GOT3 (cell line): Measurements from ENCODE around the gene PDE4D.

Experiments
- DNase-seq: peaks from one replicate; lab custom pipeline; 2025; ENCODE audit warnings: mixed read lengths; lab: John Stamatoyannopoulos, UW

PDE4D gene

DNA sequence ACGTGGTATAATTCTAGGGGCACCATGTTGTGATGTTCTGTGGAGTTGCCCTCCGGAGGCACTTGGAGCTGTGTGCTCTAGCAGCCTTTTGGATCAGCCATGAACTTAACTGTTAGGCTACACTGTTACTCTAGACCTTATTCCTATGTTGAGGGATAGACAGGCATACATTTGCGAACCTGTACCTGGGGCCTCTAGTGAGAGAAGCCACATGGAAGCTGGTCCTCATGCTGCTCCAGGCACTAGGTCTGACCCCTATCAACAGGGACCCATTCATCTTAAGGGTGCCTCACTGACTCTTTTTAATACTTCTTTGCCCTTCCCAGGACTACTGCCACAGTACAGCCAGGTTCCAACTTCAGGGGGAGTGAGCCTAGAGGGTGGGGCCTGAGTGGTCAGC, 715.9 kb downstream of the PDE4D start:
- DNase-seq: no peak

DNA sequence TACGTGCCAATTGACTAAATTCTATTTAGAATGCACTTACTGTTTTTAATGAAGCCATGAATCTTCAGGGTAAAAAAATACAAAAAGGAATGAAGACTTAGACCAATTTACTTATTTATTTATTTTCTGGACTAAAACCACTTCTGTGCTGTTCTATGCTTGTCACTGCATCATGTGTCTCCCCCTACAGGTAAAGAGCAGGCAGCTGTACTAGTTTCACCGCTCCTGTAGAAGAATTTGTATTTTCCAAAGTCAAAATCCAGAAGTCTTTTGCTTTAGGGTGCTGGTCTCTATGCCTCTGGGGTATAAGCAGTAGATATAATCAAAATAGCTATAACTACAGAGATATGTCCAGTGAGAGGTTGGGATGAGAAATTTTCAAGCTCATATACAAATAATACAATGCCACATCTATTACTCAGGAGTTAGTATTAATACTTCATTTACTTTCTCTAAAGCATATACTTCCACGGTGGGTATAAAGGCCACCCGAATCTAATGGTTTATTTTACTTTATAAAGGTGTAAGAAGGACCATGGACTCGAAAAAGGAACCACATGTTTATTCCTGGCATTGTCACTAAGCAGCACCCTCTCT, 719.2 kb downstream of the PDE4D start:
- DNase-seq: no peak

DNA sequence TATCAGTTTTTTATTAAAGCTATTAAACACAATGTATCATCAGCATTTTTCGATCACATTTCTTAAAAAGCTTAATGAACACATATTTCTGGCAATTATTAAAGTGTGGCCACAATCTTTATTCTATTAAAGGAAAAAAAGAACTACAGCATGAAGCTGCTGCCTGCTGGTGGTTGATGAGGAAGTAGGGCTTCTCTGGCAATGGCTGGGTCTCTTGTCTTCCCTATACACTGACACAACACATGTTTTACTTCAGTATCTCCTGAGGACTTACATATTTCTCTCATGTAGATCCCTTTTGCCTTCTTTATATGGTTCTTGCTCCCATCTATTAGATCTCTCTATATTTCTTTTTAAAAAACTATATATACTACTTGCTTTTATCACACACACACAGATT, 719.9 kb downstream of the PDE4D start:
- DNase-seq: no peak

DNA sequence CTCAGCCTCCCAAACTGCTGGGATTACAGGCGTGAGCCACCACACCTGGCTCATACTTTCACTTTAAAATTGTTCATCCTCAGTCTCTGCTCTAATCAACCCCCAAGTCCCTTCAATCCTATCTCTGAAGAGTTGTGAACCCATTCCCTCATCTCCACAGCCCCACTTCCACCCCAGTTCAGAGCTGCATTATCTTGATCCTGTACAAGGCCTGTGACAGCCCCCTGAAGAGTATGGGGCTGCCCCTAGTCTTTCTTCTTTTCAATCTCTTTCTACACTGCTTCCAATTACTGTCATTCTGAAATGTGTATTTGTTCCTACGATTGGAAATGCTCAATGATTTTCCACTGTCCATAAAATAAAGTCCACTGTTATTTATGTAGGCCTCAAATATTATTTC, 722.4 kb downstream of the PDE4D start:
- DNase-seq: no peak

DNA sequence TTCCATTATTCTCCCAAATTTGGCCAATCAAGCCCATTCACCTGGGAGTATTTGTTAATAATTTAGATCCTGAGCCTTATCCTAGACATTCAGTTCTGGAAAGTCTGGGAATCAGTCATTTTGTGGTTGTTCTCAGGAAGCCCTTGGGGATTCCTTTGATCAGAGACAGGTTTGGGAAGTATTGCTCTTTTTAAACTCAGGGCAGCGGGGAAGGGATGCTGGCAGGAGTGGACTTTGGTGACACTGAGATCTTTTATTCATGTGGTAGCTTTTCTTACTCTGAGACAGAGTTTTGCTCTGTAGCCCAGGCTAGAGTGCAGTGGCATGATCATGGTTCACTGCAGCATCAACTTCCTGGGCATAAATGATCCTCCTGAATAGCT, 723.8 kb downstream of the PDE4D start:
- no peak for DNase-seq

DNA sequence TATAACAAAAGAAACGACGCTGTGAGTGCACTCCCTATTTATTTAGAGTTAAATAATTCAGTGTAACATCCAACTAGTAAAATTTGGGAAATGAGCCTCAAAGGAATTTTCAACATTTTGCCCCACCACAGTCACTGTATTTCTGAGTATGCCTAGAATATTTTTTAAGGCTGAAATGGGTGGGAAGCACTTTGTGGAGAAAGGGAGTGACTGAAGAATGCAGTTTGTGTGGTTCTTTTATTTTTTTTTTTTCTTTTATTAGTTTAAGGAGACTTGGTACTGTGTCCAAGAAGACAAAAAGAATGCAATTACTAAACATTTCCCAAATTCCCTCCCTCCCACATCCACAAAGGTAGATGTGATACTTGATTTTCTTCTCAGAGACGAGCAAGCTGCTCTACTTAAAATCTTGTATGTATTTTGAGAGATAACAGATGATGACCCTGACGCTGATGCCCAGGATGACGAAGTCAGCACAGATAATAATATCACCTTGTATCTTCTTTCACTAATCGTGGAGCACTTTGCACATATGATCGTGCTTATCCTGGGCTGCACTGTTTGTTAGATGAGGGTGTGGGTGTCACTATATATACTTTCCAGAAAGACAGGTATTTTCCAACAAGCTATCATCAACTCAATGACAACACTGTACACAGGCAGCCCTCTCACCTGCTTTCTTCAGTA, 724.3 kb downstream of the PDE4D start:
- no peak for DNase-seq

DNA sequence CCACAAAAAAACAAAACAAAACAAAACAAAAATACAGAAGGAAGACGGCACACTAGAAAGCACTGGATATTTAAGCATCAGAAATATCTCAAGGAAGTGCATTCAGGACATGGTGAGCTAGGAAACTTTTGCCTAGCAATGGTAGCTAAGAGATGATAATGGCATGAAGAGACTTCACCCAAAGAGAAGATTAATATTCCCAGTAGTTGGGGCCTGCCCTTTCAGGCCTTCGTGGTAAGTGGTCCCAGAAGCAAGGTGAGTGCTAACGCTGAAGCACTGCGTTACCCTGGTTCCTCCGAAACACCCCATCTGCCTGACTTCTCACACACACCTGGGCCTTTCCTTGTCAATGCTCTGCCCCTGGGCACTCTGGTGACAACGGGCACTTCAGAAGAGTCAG, 725.5 kb downstream of the PDE4D start:
- no peak for DNase-seq

DNA sequence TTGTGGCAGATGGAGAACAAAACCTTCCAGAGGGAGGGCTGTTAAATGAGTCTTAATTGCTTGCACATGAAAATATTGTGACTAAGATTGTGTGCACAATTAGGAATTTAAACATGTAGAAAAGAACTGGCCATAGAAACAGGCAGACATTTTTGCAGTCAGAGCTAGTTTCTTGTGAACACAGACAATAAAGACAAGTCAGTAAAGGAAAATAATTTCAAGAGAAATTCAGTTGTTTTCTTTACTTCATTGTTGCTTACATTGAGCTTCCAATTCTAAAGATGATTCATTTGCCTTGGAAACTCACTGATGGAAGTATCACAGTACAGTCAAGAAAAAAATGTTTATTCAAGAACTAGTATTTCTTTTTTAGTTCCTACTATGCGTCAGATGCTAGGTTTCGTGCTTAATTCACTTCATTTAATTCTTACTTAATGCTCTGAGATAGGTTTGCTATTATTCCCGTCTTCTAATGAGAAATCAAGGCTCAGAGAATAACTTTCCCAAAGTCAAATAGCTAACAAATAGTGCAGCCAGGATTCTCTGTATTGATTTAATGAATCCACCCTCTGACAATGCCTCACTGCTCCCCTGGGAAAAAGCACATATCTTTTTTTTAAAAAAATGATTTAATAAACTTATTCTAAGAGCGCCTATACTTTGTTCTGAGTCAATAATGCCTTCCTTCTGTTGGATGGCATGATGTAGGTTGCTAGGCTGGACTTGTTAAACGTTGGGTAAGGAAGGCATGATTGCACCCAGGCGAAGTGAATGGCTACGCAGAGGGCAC, 729.3 kb downstream of the PDE4D start:
- DNase-seq: no peak

DNA sequence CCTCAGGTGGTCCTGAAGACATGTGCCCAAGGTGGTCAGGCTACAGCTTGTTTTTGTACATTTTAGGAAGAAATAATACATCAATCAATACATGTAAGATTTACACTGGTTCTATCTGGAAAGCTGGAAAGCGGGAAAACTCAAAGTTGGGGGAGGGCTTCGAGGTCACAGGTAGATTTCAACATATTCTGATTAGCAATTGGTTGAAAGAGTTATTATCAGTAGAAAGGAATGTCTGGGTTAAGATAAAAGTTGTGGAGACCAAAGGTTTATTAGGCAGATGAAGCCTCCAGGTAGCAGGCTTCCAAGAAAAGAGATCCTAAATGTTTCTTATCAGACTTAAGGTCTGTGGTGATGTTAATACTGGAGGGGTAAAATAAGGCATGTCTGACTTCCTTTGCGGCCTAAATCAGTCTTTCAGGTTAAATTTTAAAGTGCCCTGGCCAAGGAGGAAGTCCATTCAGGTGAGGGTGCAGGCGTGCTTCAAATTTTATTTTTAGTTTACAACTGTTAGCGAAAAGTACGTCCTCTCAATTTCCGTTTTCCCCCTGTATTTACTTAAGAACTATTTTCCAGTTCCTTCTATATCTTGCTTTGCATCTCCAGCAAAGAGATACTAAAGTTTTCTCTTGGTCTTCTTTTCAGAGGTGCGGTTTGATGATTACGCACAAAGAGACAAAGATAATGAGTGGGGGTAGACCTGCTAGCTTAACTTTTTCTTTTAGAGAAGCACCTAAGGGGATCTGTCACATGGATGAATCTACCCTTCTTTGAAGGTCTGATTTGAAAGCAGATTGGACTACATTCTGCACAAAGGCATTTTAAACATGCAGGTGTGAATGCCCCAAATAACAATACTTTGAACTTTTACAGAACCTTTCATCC, 732.1 kb downstream of the PDE4D start:
- no peak for DNase-seq

DNA sequence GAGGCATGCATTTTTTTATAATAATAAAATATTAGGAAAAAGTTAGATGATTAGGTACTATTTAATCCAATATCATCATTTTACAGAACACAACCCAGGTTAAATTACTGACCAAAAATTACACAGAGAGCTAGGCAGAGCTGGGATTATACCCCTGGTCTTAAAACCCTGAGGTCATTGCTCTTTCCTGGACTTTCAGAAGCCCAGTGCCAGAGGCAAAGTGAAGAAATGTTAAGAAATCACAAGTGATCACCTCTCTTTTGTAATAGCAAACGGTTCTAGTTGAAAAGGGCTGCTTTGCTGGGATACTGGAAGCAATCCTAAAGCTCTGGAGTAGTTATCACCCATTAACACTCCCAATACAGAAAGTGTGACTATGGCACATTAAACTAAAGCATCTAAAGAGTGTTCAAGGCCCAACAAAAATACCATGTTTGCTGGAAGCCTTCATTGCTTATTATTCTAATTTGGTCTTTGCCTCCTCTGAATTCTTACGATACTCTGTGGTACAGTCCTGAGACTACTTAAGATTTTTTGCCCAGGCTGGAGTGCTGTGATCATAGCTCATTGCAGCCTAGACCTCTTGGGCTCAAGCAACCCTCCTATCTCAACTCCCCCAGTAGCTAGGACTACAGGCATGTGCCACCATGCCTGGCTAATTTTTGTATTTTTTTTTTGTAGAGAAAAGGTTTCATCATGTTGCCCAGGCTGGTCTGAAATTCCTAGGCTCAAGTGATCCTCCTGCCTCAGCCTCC, 734.7 kb downstream of the PDE4D start:
- no peak for DNase-seq

DNA sequence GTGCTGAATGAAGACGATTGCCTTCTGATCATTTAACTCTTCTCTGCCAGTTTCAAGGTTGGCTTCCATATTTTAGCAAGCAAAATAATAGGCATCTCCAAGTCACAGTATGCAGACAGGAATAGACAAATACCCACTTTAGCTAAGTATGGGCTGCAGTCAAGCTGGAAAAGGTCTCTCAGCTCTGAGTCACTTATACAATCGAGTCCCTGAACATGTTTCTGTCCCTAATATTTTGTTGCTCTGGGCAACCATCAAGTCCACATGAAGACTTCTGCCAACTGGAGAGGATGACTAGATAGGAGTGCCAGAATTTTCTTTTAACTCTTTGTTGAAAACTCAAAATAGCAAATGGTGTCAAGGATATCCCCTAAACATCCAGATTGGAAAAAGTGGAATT, 735.4 kb downstream of the PDE4D start:
- DNase-seq: no peak

DNA sequence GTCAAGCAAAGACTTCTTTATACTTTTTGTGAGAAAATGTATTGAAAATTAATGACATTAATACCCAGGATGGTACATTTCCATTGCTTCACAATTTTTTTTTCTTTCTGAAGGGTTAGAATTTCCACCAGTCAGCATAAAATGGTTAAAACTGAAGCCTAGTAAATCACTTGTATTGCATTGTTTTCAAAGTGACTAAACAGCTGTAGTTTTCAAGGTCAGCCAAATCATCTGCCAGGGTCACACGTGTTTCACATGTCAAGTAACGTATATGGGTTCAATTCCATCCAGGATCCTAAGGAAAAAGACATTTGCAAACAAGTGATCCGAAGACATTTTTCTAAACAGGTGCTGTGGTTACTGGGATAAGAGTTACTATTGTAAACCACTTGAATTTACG, 736.5 kb downstream of the PDE4D start:
- no peak for DNase-seq

DNA sequence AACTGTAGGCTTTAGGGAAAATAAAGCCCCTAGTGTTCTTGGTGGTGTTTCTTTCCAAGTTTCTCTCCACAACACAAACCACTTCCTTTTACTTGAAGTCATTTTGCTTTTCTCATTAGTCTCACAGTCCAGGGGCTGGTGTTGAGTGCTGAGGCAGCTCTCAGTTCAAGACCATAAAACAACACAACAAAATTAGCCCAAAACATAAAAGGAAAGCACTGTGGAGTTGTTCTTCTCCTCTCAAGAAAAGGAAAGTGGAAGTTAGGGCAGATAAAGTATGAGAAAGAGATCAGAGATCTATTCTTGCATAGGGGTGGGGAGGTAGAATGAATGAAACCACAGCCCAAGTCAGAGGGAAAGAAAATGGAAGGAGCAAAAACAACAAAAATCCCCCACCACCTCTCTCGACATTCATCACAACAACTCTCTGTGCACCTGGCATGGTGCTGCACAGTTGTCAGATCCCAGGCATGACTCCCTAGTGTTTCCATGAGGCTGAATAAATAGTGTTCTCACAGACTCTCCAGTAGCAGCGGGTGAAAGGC, 740.8 kb downstream of the PDE4D start:
- no peak for DNase-seq

DNA sequence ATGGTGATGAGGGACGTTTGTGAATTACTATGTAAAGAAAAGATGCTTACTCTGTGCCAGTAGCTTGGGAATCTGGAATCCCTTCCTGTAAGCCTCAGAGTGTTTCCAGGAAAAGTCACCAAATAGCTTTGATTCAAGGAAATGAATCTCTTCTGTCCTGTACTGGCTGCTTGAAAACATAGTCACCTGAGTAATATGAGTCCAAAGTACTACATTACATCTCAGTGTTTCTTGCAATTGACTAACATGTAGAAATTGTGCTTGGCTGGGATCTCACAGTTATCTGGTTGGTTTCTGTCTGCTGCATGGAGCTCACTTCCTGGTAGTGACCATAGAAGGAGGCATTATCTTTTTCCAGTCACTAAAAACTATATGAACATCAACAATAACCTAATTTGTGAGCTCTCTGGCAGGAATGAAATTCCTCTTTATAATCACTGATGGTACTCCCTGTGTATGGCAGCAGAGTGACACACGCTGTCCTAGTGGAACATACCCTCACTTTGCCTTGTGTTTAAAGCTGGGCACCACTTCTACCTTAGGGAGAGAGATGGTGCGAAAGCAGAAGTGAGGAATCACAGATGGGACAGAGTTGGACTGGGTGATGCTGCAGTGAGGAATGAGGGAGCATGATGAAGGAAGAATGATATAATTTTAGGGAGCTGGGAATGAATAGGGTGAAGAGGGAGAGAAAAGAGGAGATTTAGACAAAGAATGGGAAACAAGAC, 742.2 kb downstream of the PDE4D start:
- no peak for DNase-seq

DNA sequence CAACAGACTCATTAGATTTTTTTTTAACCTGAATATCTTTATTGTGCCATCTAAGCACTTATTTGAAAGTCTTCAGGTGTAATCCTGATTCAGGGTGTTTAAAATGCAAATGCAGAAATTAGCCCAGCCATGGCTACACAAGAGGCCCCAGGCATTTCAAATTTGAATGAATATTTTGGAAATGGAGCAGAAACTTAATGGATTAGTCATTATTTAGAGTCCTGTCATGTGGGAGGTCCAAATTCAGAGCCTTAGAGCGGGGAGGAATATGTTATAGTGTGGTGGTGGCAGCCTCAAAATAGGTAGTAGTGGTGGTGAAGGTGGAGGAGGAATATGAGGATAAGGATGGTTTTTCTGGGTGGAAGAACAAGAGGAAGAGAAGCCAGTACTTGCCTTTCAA, 743.7 kb downstream of the PDE4D start:
- no peak for DNase-seq

DNA sequence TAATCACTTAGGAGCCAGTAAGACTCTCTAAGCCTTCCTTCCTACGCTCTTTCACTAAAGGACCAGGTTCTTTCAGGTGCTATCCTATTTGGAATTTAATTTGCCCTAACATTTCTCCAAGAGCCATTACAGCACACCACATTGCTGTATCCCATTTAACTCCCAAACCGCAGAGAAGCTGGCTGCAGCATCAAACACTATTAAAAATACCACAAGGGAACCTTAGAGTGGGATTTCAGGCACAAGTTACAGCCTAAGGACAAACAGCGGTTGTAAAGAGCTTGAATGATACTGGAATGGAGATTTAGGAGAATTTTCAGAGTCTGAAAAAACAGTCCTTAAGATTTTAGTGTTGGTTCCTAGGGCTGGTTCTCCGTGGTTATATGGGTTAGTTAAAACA, 744.3 kb downstream of the PDE4D start:
- no peak for DNase-seq

DNA sequence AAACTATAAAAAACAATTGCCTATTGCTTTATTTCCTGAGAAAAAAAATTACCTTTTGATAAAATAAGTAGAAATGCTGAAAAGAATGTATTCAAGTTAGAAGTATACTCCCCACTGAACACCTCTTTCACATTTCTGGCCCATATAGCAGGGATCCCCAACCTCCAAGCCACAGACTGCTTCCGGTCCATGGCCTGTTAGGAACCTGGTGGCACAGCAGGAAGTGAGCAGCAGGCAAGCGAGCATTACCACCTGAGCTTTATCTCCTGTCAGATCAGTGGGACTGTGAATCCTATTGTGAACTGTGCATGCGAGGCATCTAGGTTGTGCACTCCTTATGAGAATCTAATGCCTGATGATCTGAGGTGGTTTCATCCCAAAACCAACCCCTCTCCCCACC, 746.8 kb downstream of the PDE4D start:
- no peak for DNase-seq

DNA sequence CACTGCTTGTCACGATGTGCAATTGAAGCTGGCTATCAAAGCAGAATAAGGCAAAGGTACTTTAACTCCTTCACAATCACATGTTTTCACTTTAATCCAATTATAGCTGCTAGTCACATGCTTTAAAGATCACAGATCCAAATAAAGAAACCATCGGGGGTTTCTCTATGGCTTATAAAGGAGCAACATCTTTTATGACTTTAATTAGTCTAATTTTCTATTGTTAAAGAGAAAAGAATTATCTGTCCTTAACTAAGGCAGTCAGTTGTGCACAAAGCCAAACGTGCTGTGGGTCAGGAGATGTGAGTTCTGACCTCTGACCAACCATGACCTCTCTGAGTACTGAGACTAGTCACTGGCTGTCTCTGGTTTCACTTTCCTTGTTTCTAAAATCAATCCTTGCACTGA, 749.6 kb downstream of the PDE4D start:
- no peak for DNase-seq

DNA sequence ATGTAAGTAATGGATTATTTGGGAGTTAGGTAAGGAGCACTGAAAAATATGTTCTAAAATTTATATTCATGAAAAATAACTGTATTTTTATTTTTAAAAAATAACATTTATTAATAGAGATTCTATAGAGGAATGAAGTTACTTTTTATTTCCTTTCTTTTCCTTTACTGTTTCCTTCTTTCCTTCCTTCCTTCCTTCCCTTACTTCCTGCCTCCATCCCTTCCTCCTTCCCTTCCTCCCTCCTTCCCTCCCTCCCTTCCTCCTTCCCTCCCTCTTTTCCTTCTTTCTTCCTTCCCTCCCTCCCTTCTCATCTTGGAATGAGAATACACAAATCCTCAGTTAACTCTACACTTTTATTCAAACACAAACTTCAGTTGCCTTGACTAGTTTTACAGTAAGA, 750.6 kb downstream of the PDE4D start:
- no peak for DNase-seq

DNA sequence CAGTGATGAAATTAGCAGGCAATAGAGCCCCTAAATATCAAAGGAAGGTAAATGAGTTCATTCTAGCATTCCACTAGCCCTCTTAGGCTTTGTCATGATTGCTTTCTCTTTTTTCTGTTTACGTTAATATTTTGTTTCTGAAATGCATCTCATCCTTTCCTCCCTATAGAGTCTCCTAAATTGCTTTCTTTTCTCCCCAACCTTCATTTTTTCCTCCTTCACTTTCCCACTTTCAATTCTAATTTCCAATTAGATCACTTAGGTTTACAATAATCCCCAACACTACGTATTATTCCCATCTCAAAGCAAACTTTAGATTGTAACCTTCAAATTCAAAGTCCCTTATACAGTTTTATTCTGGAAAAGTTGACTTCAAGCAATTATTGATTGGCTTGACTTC, 751.4 kb downstream of the PDE4D start:
- no peak for DNase-seq

DNA sequence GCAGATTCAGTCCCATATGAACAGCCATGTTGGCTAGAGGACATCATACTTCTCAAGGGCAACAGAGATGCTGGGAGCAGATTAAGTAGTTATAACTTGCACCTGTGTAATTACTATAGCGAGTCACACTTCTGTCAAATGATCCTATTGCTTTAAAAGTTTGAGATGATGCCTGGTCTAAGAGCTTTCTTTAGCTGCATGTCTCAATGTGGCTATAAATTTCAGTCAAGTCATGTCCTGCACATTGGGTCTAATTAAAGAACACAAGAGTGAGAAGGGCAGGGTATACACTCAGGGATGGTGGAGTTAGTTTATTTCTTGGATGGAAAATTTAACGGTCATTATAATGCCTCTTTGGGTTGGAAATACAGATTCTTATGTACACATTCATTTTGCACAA, 753.4 kb downstream of the PDE4D start:
- no peak for DNase-seq
